GM18511 (cell line): ENCODE data around the gene PLVAP.

ENCODE experiments used
- ATAC-seq: cut with Tn5 transposase; IDR thresholded peaks from one replicate; pipeline ENCODE4 v1.9.1; 2021; ENCODE audit warnings: mild to moderate bottlenecking, moderate library complexity; ENCODE audit not compliant: unreplicated experiment

PLVAP gene, protein sequence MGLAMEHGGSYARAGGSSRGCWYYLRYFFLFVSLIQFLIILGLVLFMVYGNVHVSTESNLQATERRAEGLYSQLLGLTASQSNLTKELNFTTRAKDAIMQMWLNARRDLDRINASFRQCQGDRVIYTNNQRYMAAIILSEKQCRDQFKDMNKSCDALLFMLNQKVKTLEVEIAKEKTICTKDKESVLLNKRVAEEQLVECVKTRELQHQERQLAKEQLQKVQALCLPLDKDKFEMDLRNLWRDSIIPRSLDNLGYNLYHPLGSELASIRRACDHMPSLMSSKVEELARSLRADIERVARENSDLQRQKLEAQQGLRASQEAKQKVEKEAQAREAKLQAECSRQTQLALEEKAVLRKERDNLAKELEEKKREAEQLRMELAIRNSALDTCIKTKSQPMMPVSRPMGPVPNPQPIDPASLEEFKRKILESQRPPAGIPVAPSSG

DNA sequence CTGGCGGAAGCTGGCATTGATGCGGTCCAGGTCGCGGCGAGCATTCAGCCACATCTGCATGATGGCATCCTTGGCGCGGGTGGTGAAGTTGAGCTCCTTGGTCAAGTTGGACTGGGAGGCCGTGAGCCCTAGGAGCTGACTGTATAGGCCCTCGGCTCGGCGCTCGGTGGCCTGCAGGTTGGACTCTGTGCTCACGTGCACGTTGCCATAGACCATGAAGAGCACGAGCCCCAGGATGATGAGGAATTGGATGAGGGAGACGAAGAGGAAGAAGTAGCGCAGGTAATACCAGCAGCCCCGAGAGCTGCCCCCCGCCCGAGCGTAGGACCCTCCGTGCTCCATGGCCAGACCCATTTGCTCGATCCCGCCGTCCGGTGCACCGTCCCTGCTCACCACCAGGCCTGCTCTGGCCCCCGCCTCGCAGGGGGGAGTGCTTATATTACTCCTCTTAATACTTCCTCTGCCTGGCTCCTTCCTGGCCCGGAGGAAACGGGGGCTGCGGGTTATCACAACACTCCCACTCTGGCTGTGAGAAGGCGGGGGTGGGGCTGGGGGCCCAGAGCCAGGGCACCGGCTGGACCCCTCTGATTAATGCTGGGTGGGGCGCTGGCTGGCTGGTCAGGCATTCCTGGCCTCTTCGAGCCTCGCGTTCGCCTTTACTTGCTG lies at the start of gene PLVAP:
TSS of gene PLVAP (minus strand) at position 408 of the 666 bp plus-strand sequence. CDS start at position 354, 54 bp downstream.
- no peak for ATAC-seq

- no peak for ATAC-seq
Observed at GRCh38 chr19:17424743-17425365, 47.7 kb upstream of the PLVAP start.

DNA sequence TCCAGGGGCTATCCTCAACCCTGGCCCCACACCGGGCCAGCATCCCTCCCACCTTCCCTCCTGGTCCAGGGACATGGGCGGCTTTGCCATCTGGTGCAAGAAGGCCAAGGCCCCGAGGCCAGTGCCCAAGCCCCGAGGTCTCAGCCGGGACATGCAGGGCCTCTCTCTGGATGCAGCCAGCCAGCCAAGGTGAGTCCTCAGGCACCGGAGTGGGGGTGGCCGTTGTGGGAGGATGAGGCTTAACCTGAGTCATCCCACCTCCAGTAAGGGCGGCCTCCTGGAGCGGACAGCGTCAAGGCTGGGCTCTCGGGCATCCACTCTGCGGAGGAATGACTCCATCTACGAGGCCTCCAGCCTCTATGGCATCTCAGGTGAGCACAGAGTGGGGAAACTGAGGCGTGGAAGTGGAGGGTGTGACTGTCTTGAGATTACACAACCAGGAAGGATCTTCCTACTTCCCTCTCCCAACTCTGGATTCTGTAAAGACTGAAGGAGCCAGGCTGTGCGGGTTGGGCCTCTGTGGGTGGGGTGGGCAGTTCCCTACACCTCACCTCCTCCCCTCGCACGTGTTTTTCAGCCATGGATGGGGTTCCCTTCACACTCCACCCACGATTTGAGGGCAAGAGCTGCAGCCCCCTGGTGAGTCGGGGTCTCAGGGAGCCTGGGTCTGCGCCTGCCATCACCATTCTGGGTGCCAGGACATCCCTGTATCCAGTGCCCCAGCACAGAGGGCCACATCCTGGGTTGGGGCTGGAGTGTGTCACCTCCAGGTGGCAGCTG lies 46.5 kb upstream of the PLVAP start:
- no peak for ATAC-seq

- no peak for ATAC-seq
Observed at GRCh38 chr19:17421942-17422341, 44.8 kb upstream of the PLVAP start.

DNA sequence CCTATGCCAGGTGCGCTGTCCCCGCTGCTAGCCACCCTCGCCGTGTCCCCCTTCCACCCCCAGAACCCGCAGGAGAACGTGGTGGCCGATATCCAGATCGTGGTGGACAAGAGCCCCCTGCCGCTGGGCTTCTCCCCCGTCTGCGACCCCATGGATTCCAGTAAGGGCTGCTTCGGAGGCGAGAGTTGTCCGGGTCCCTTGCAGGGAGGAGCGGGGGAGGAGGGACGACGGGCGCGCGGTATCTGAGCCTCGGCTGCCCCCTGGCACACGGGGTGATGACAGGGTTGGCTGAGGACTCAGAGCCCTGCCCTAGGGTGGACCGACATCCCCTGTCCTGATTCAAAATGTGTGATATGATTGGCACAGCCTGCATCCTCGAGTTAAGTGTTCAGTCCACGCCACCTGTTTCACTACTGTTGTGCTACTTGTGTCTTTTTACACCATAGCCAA lies 43.4 kb upstream of the PLVAP start:
- ATAC-seq: peak; percentile 13

GRCh38 chr19:17419621-17420474 lies 42.7 kb upstream of the PLVAP start, which contains the start of gene MVB12A:
MVB12A (plus strand) TSS chr19:17420047; CDS start chr19:17420136, 89 bp downstream.
- peak; percentile 89 for ATAC-seq

GRCh38 chr19:17419154-17419620 lies 42.0 kb upstream of the PLVAP start:
- ATAC-seq: no peak

- no peak for ATAC-seq
Observed at GRCh38 chr19:17418710-17419109, 41.6 kb upstream of the PLVAP start.

- no peak for ATAC-seq
Observed at GRCh38 chr19:17415121-17415520, 38.0 kb upstream of the PLVAP start.

DNA sequence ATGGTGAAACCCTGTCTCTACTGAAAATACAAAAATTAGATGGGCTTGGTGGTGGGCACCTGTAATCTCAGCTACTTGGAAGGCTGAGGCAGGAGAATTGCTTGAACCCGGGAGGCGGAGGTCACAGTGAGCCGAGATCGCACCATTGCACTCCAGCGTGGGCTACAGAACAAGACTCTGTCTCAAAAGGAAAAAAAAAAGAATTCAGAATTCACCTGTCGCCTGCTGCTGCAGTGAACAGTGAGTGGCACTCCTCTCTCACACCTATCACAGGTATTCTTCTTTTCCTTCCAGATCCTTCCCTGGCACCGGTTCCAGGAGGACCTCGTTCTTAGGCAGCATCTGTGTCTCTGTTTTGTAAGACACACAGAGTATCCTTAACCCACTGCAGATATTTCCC lies 37.0 kb upstream of the PLVAP start:
- no peak for ATAC-seq

GRCh38 chr19:17411801-17412200 lies 34.7 kb upstream of the PLVAP start:
- no peak for ATAC-seq

GRCh38 chr19:17409990-17410389 lies 32.8 kb upstream of the PLVAP start:
- ATAC-seq: no peak

DNA sequence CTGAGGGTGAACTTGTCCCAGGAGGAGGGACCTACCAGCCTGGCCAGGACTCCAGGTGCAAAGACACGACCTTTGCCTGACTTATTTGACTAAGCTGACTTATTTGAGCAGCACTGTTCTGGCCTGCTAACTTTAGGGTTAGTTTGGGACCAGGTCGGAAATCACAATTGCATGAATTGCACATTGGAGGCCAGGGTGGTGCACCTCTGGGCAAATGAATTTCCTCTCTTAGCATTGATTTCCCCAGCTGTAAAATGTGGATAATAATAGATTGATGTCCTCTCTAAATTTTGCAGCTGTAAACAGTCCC lies 29.7 kb upstream of the PLVAP start:
- ATAC-seq: no peak

- peak; percentile 37 for ATAC-seq
Observed at GRCh38 chr19:17406046-17406886, 29.1 kb upstream of the PLVAP start.

GRCh38 chr19:17405250-17406045 lies 28.3 kb upstream of the PLVAP start, which contains the start of gene BST2:
BST2 (minus strand) TSS chr19:17405630; CDS start chr19:17405575, 55 bp downstream.
- peak; percentile 81 for ATAC-seq

DNA sequence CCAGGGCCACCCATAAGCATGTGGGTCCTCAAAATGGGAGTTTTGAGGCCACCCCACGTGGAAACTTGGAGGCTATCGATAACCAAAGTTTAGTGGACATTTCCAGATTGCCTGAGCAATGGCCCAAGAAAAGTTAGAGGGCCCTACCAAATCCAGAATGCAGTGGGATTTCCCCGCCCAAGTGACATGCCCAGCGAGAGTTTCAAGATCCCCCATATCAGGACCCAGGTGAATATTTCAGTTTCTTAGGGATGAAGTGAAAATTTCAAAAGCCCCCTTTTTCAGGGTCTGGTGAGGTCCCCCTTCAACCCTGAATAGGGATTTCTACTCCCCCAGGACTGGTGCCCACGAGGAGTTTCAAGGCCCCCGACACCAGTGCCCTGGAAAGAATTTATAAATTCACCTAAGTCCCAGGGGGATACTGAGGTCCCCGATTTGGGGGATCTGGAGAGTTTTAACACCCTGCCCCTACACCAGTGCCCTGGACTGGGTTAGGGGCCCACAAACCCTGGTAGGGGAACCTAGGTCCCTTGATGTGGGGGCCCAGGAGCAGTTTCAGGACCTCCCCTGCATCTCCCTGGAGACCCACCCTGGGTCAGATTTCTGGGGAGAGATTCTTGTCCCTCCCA lies 27.6 kb upstream of the PLVAP start:
- ATAC-seq: no peak

DNA sequence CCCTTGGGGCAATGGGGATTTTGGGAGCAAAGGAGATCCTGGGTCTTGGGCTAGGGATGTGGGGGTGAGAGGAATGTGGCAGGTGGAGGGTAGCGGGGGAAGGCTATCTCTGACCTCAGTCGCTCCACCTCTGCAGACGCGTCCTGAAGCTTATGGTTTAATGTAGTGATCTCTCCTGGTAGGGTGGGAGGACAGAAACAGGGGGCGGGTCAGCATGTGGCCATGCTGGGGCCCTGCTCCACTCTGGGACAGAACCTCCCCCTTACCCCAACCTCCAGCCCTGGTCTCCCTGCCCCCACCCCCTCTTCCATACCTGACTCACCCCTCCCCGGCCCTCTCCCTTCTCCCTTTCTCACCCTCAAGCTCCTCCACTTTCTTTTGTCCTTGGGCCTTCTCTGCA lies 26.9 kb upstream of the PLVAP start:
- ATAC-seq: no peak
